GM18861 (cell line): ENCODE measurements around the gene GLDN.
"Not testable (repeated sequence)": the region's sequence is repeated elsewhere in the genome, so short reads cannot be mapped to it uniquely, and the experiment has no call there.

Experiments
- ATAC-seq: cut with Tn5 transposase; IDR thresholded peaks from one replicate; pipeline ENCODE4 v1.9.1; 2021; ENCODE audit not compliant: unreplicated experiment

Gene GLDN

DNA sequence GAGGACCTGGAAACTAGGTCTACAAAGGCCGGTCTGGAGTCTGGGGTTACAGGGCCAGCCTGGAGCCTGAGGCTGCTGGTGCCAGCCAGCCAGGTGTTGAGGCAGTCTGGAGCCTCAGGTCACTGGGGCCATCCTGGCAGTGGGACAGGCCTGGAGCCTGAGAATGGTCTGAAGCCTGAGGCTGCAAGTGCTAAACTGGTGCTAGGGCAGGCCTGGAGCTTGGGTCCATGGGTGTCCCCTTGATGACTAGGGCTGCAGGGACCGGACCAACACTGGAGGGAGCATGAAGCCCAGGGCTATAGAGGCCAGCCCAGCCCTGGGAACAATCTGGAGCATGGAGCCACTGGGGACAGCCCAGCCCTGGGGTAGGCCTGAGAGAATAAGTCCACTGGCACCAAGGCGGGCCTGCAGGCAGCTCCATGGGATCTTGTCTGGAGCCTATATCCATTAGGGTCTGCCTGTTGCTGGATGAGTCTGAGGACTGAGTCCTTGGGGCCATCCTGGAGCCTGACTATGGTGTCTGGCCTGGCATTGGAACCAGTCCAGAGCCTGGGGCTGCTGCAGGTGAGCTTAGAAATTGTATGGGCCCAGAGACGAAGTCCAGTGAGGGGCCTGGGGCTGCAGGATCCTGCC lies 101.9 kb downstream of the GLDN start:
- ATAC-seq = no peak

DNA sequence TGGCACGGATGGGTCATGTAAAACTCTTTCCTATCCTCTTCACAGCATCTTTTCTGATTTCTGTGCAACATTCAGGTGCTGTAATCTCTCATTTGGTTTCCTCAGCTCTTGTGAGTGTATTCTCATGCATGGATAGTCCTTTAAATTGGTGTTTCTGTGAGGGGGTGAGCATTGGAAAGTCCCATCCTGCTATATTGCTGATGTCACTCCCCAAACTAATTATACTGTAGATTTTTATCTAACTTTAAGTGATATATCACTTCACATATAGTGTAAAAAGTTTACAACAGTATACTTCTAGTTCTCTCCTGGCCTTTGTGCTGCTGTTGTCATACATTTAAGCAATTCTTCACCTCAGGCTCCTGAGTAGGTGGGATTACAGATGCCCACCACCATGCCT lies 102.7 kb downstream of the GLDN start:
- no peak for ATAC-seq

DNA sequence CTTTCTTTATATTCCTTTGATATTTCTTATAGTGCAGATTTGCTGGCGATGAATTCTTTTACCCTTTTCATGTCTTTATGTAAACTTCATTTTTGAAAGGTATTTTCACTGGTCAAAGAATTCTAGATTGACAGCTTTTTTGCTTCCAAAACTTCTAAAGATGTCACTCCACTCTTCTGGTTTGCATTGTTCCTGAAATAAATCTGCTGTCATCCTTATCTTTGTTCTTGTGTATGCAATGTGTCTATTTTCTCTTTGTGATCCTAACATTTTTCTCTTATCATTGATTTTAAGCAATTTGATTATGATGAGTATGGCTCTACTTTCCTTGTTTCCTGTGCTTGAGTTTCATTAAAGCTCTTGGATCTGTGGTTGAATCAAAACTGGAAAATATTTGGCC lies 103.4 kb downstream of the GLDN start:
- no peak for ATAC-seq

DNA sequence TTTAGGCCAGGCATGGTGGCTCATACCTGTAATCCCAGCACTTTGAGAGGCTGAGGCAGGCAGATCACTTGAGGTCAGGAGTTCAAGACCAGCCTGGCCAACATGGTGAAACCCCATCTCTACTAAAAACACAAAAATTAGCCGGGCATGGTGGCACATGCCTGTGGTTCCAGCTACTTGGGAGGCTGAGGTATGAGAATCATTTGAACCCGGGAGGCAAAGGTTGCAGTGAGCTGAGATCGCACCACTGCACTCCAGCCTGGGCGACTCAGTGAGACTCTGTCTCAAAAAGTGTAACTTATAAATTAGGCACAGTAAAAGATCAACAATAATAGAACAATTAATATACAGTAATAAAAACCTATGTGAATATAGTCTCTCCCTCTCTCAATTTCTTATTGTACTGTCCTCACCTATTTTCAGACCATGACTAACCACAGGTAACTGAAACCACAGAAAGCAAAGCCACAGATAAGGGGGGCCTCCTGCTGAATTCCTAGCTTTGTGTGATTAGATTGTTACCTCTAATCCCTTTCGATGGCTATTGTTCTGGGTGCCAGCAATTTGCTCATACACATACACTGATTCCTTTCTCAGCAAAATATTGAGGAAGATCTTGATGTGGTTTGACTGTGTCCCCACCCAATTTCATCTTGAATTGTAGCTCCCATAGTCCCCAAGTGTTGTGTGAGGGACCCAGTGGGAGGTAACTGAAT lies 104.7 kb downstream of the GLDN start:
- ATAC-seq = not testable (repeated sequence)

DNA sequence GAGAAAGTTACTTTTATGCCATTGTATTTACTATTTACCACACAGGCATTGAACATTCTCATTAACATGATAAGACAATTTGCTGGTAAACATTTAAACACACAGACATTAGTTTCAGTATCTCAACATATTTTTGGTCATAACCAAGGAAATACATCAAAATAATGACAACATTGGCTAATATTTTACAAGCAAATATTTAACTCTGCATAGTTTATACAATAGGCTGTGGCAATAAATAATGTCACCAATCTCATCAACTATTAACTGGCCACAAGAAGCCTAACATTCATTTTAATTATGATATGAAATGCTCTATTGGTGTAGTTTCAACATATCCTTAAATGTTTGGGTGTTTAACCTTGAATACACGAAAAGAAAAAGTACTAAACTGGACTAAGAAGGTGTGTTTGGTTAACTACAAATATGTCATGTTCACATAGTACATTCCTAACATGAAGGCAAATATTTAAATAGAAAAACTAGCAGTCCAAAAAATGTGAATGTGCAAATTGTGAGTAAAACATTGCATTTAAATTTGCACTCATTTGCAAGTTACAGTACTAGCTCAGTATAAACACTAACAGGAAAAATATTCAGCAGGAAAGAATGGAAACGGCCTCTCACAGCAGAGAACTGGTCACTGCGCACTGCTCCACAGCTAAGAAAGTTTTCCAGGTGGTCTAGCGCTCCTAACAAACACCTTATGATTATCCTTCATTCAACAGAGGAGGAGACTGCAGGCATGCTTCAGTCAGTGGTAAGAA lies 106.6 kb downstream of the GLDN start:
- ATAC-seq = no peak

DNA sequence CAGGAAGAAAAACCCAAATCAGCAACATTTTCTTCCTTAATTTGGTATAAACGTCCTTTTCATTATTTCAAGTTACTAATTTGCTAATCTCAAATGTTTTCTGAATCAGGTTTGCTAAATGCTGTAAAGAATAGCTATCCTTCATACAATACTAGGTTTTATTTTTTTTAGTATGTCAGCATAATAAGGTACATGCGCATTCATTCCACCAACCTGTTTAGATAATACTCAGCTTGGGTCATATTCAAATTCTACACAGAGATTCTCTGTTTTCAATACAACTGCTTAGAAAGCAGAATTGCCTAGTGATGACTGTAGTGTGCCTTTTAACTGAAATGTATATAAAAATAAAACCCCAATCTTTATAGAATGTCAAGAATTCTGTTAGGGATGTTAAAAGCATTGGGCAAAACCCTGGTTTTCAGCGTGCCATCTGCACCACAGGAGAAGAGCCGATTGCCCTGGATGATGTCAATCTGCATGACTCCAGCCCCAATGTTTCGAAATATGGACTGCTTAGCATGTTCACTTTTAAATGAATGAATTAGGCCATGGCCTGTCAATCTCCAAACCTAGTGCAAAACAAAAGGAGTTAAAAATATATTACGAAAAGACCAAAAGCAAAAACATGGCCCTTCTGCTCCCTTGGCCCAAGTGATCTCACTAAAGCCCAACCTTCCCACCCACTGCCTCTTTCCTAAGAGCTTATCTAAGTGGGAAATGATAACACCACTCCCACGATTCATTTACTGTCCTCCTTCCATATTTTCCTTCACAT lies 107.4 kb downstream of the GLDN start:
- no peak for ATAC-seq

DNA sequence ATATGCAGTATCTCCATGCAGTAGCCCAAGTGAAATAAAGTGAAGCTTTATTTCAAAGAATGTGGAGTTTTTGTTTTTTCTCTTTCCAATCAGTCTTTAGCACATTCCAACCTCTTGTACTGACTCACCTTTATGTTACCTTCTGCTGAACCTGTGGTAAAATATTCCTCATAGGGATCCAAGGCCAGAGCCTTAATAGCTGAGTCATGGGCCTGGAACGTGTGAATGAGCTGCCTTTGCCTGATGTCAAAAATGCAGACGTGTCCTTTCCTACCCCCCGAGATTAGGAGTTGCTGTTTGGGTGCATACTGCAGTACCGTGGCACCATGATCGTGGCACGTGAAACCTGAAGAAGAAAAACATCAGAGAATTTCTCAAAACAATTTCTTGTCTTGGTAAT lies 108.5 kb downstream of the GLDN start:
- ATAC-seq = no peak
